Neural cell (in vitro differentiated cells): ENCODE measurements around the gene AFAP1. TPM values are rescaled to one million over a fixed set of nuclear protein-coding genes. Genes with fewer than 3 reads are reported as not detected.

Experiments
- H2AFZ ChIP-seq: fragments of 200-600, 300-800 bp; sonication (generic), shearing (Covaris generic); 2 replicates; pipeline ENCODE4 v1.6.0; 2014; ENCODE audit warnings: low read depth, mild to moderate bottlenecking, antibody characterized with exemption, low read length, moderate library complexity
- H3F3A ChIP-seq: fragments of 200-600 bp; shearing (Covaris generic); 2 replicates; pipeline ENCODE4 v1.6.1; 2016; ENCODE audit warnings: mild to moderate bottlenecking, moderate library complexity, mixed read lengths, antibody characterized with exemption, low read length; ENCODE audit not compliant: insufficient read depth, poor library complexity, severe bottlenecking
- H3K27ac ChIP-seq: fragments of 200-600, 300-800 bp; sonication (generic), shearing (Covaris generic); 2 replicates; pipeline ENCODE4 v1.5.1; 2014; ENCODE audit warnings: mild to moderate bottlenecking, low read length, moderate library complexity
- H3K27me3 ChIP-seq: fragments of 300-800, 200-600 bp; sonication (generic), shearing (Covaris generic); 2 replicates; pipeline ENCODE4 v1.6.0; 2014; ENCODE audit warnings: mild to moderate bottlenecking, low read depth, low read length, moderate library complexity; ENCODE audit not compliant: insufficient read depth
- H3K36me3 ChIP-seq: fragments of 300-800, 200-600 bp; sonication (generic), shearing (Covaris generic); 2 replicates; pipeline ENCODE4 v1.5.1; 2014; ENCODE audit warnings: mild to moderate bottlenecking, antibody characterized with exemption, low read length, moderate library complexity; ENCODE audit not compliant: insufficient read depth
- H3K4me2 ChIP-seq: fragments of 300-800, 200-600 bp; sonication (generic), shearing (Covaris generic); 2 replicates; pipeline ENCODE4 v1.6.0; 2014; ENCODE audit warnings: mild to moderate bottlenecking, low read length
- H3K4me3 ChIP-seq: fragments of 300-800, 200-600 bp; sonication (generic), shearing (Covaris generic); 2 replicates; pipeline ENCODE4 v1.5.1; 2014; ENCODE audit warnings: mild to moderate bottlenecking, low read length, moderate library complexity
- H3K79me2 ChIP-seq: fragments of 200-600 bp; shearing (Covaris generic); replicated peaks from 2 replicates; pipeline ENCODE4 v1.6.0; 2014; ENCODE audit warnings: mild to moderate bottlenecking, low read length, moderate library complexity; ENCODE audit not compliant: insufficient read depth
- H3K9ac ChIP-seq: fragments of 300-800, 200-600 bp; sonication (generic), shearing (Covaris generic); 2 replicates; pipeline ENCODE4 v1.6.1; 2016; ENCODE audit warnings: mild to moderate bottlenecking, low read length, mixed read lengths
- H3K9me2 ChIP-seq: fragments of 200-600 bp; shearing (Covaris generic); 2 replicates; pipeline ENCODE4 v1.6.1; 2016; ENCODE audit warnings: mild to moderate bottlenecking, low read length, mixed read lengths; ENCODE audit not compliant: insufficient read depth
- H3K9me3 ChIP-seq: fragments of 200-600, 300-800 bp; sonication (generic), shearing (Covaris generic); 2 replicates; pipeline ENCODE4 v1.6.1; 2016; ENCODE audit warnings: mild to moderate bottlenecking, mixed run types, low read length, moderate library complexity, mixed read lengths
- H4K20me1 ChIP-seq: fragments of 200-600 bp; shearing (Covaris generic); 2 replicates; pipeline ENCODE4 v1.6.1; 2016; ENCODE audit warnings: mild to moderate bottlenecking, mixed run types; ENCODE audit not compliant: insufficient read depth
- CTCF ChIP-seq: fragments of 450-650 bp; IDR thresholded peaks from 2 replicates; pipeline ENCODE4 v1.5.1; 2014; ENCODE audit warnings: antibody characterized with exemption, mild to moderate bottlenecking, moderate library complexity; ENCODE audit not compliant: poor library complexity, severe bottlenecking
- EP300 ChIP-seq: fragments of 450-650 bp; conservative IDR thresholded peaks from 2 replicates; pipeline ENCODE4 v1.6.1; 2014; ENCODE audit warnings: antibody characterized with exemption, mild to moderate bottlenecking, moderate library complexity; ENCODE audit not compliant: poor library complexity, severe bottlenecking
- EZH2 ChIP-seq: fragments of 200-600, 300-800 bp; shearing (Covaris generic), sonication (generic); IDR thresholded peaks from 2 replicates; pipeline ENCODE4 v1.6.1; 2014; ENCODE audit warnings: antibody characterized with exemption, low read length, borderline replicate concordance, mild to moderate bottlenecking; ENCODE audit not compliant: insufficient read depth, poor library complexity, severe bottlenecking
- MXI1 ChIP-seq: fragments of 450-650 bp; conservative IDR thresholded peaks from 2 replicates; pipeline ENCODE4 v1.6.1; 2014; ENCODE audit warnings: antibody characterized with exemption, mild to moderate bottlenecking; ENCODE audit not compliant: poor library complexity, severe bottlenecking
- POLR2AphosphoS5 ChIP-seq: IDR thresholded peaks from 2 replicates; pipeline ENCODE4 v1.6.1; 2012
- RAD21 ChIP-seq: fragments of 450-650 bp; conservative IDR thresholded peaks from 2 replicates; pipeline ENCODE4 v1.6.1; 2014; ENCODE audit warnings: antibody characterized with exemption, mild to moderate bottlenecking, moderate library complexity
- REST ChIP-seq: IDR thresholded peaks from 2 replicates; pipeline ENCODE4 v1.6.1; 2012; ENCODE audit warnings: borderline replicate concordance
- SMC3 ChIP-seq: fragments of 450-650 bp; conservative IDR thresholded peaks from 2 replicates; pipeline ENCODE4 v1.6.1; 2014; ENCODE audit warnings: antibody characterized with exemption, mild to moderate bottlenecking, moderate library complexity; ENCODE audit not compliant: poor library complexity
- polyA plus RNA-seq: library from polyadenylated mRNA; depleted of rRNA; stranded (reverse); fragments of >200 nt; gene quantifications from 2 replicates; pipeline ENCODE4 v1.2.3, GENCODE V29; 2014

Gene AFAP1
- polyA plus RNA-seq, 1 donor from 2014 or later = 38.9 TPM

- Histone ChIP-seq H3K4me3 (no peak overlapping the region), H2AFZ (no peak overlapping the region), H3K4me2 (no peak overlapping the region), H3K9ac (no peak overlapping the region), H3K27me3 (no peaks in the 10 kb centered on the region), H3K9me3 (no peaks in the 10 kb centered on the region), H3K79me2 (no peaks in the 10 kb centered on the region), H3F3A (no peaks in the 10 kb centered on the region), H3K36me3 (no peaks in the 10 kb centered on the region), H3K9me2 (no peaks in the 10 kb centered on the region), H4K20me1 (no peaks in the 10 kb centered on the region), H3K27ac (no peak overlapping the region)
- peak; percentile 45 for TF ChIP-seq REST
- peak; percentile 6 for TF ChIP-seq POLR2AphosphoS5
- TF ChIP-seq MXI1 = no peak
- TF ChIP-seq SMC3 = no peak
Measured at GRCh38 chr4:7744142-7744804, 195.4 kb downstream of the AFAP1 start.

GRCh38 chr4:7742807-7743280 is 196.8 kb downstream of the AFAP1 start:
- Histone ChIP-seq H3K9me2 (no peaks in the 10 kb centered on the region), H3K27ac (no peak overlapping the region), H4K20me1 (no peaks in the 10 kb centered on the region), H3K9ac (no peak overlapping the region), H3K79me2 (no peaks in the 10 kb centered on the region), H3K36me3 (no peaks in the 10 kb centered on the region), H3K27me3 (no peaks in the 10 kb centered on the region), H3F3A (no peaks in the 10 kb centered on the region), H3K9me3 (no peaks in the 10 kb centered on the region), H3K4me3 (no peak overlapping the region), H3K4me2 (no peak overlapping the region), H2AFZ (no peak overlapping the region)
- TF ChIP-seq REST (no peak), SMC3 (no peak), EP300 (no peak), EZH2 (no peak), MXI1 (no peak), POLR2AphosphoS5 (no peak), RAD21 (no peak), CTCF (no peak)
